Measurements from ENCODE around the gene EXPH5. TPM values are rescaled to one million over a fixed set of nuclear protein-coding genes. Genes with fewer than 3 reads are reported as not detected.

EXPH5 gene
- total and polyA plus RNA-seq, 9 of the 15 experiments (the other 6 are each of a cell fraction or from before 2014, with no cell fraction given): 1.3 to 8.5 (median 4.8) TPM

DNA sequence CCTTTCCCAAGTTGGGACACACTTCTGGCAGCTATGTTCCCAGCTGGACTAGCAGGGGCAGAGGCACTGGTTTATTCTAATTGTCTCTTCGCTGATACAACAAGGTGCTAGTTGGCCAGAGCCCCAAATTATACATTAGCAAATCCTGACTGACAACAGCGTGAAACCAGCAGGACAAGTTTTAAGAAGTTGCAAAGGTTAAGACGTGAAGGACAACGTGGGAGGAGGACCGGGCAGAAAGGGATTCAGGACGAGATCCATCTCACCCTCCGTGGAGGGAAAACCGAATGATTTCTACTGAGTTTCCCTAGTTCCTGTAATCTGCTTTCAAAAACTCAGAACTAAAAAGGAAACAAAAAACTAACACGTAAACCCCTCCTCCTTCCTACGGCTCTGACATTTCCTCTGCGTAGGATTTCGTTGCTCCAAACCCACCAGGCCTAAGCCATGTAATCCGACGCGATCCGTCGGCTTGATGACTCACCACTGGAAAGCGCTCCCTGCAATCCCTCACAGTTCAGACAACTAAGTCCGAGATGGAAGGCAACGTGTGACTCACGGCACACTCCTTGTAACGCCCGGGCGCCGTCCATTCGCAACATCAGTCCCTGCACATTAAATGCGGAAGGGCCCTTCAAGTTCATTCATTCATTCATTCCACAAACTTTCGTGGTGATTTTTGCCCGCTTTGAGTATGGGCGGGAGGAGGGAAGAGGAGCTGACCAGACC, 96.1 kb downstream of the EXPH5 start (continued):
- no peak for TF ChIP-seq ZFP30 (CRISPR knock-in tag; IDR thresholded peaks at IDR 0.05; ENCODE audit: borderline replicate concordance)
- TF ChIP-seq MBD2 (IDR thresholded peaks at IDR 0.05; ENCODE audit: borderline replicate concordance, low read depth): peak; percentile 60; the same call in 1 of the 2 replicates
- TF ChIP-seq NCOA4 (IDR thresholded peaks at IDR 0.05; ENCODE audit: partially characterized antibody): no peak
- TF ChIP-seq GATA2 (CRISPR knock-in tag; IDR thresholded peaks at IDR 0.05): 0 out of 2 replicates have a peak, but pooled peaks have one; percentile 14
- TF ChIP-seq GABPA (tag; conservative IDR thresholded peaks at IDR 0.05; ENCODE audit: low read depth): no peak; the same call in 1 of the 2 replicates
- no peak for TF ChIP-seq MED1 (CRISPR knock-in tag; IDR thresholded peaks at IDR 0.05; ENCODE audit: borderline replicate concordance)
- no peak for TF ChIP-seq FOXK1 (CRISPR knock-in tag; IDR thresholded peaks at IDR 0.05; ENCODE audit: borderline replicate concordance)
- no peak for TF ChIP-seq NELFE (IDR thresholded peaks at IDR 0.05; ENCODE audit: insufficient read depth, insufficient read length)
- no peak for TF ChIP-seq SRSF7 (optimal IDR thresholded peaks at IDR 0.05; ENCODE audit: low read depth, low read length)
- TF ChIP-seq, protein P1, sequence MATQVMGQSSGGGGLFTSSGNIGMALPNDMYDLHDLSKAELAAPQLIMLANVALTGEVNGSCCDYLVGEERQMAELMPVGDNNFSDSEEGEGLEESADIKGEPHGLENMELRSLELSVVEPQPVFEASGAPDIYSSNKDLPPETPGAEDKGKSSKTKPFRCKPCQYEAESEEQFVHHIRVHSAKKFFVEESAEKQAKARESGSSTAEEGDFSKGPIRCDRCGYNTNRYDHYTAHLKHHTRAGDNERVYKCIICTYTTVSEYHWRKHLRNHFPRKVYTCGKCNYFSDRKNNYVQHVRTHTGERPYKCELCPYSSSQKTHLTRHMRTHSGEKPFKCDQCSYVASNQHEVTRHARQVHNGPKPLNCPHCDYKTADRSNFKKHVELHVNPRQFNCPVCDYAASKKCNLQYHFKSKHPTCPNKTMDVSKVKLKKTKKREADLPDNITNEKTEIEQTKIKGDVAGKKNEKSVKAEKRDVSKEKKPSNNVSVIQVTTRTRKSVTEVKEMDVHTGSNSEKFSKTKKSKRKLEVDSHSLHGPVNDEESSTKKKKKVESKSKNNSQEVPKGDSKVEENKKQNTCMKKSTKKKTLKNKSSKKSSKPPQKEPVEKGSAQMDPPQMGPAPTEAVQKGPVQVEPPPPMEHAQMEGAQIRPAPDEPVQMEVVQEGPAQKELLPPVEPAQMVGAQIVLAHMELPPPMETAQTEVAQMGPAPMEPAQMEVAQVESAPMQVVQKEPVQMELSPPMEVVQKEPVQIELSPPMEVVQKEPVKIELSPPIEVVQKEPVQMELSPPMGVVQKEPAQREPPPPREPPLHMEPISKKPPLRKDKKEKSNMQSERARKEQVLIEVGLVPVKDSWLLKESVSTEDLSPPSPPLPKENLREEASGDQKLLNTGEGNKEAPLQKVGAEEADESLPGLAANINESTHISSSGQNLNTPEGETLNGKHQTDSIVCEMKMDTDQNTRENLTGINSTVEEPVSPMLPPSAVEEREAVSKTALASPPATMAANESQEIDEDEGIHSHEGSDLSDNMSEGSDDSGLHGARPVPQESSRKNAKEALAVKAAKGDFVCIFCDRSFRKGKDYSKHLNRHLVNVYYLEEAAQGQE (IDR thresholded peaks at IDR 0.05; ENCODE audit: borderline replicate concordance): no peak; the same call in 1 of the 2 replicates
- TF ChIP-seq, protein P1 (CRISPR knock-in tag; IDR thresholded peaks at IDR 0.05; ENCODE audit: low read depth): no peak
- TF ChIP-seq, protein P2, sequence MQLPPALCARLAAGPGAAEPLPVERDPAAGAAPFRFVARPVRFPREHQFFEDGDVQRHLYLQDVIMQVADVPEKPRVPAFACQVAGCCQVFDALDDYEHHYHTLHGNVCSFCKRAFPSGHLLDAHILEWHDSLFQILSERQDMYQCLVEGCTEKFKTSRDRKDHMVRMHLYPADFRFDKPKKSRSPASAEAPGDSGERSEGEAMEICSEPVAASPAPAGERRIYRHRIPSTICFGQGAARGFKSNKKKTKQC (CRISPR knock-in tag; IDR thresholded peaks at IDR 0.05): no peak
- no peak for TF ChIP-seq GABPB2 (CRISPR knock-in tag; conservative IDR thresholded peaks at IDR 0.05)
- no peak for TF ChIP-seq PTBP1 (IDR thresholded peaks at IDR 0.05; ENCODE audit: low read depth, low read length)
- no peak for TF ChIP-seq NFXL1 (CRISPR knock-in tag; IDR thresholded peaks at IDR 0.05)
- peak; percentile 74 for TF ChIP-seq CEBPG (CRISPR knock-in tag; IDR thresholded peaks at IDR 0.05)
- peak in 1 of 2 experiments; percentile 69; a peak in 2 of 4 replicates for TF ChIP-seq CEBPG (tag; conservative IDR thresholded peaks at IDR 0.05 in 1 of 2, IDR thresholded peaks at IDR 0.05 in 1 of 2)
- TF ChIP-seq POLR2G (IDR thresholded peaks at IDR 0.05; ENCODE audit: low read depth, low read length): no peak
- TF ChIP-seq SNRNP70 (optimal IDR thresholded peaks at IDR 0.05; ENCODE audit: low read depth, low read length): no peak
- TF ChIP-seq ZNF764 (CRISPR knock-in tag; IDR thresholded peaks at IDR 0.05; ENCODE audit: low read depth): no peak
- no peak for TF ChIP-seq ILF3 (IDR thresholded peaks at IDR 0.05; ENCODE audit: borderline replicate concordance)
